HepG2 (cell line): ENCODE measurements around the gene PID1. TPM values are rescaled to one million over a fixed set of nuclear protein-coding genes. Genes with fewer than 3 reads are reported as not detected.

Experiments
- ATAC-seq: fragments of 200-7000 bp; cut with Tn5 transposase; 3 replicates; pipeline ENCODE4 v1.9.1; 2020; ENCODE audit warnings: mild to moderate bottlenecking, moderate library complexity
- BruUV-seq: library from RNA; stranded (reverse); fragments of 400-500 nt; replicated peaks from 2 replicates; lab custom pipeline; 2021; lab: Mats Ljungman, UMichigan
- CTCF ChIA-PET: fragments of 300-600 bp; formaldehyde crosslinking; extraction: SDS; loops from one replicate; lab custom pipeline; 2021; ENCODE audit warnings: low total read pairs, inconsistent platforms, low intra/inter-chr PET ratio; lab: Yijun Ruan, JAX
- POLR2A ChIA-PET: fragments of 350-600 bp; sonication (Branson Sonifier 250); formaldehyde crosslinking; loops from one replicate; lab custom pipeline; 2020; ENCODE audit warnings: antibody characterized with exemption, inconsistent platforms; lab: Yijun Ruan, JAX
- DNase-seq: peaks from one replicate; pipeline ENCODE4 v3.0.0-alpha.2; 2015; ENCODE audit warnings: low spot score
- FAIRE-seq: peaks from 3 replicates; lab custom pipeline; 2011; peaks lifted over from hg19 to GRCh38; lab: Jason Lieb, UNC
- H2AFZ ChIP-seq: one replicate; pipeline ENCODE4 v1.6.1; 2011; ENCODE audit warnings: low read length, inconsistent platforms
- H3K27ac ChIP-seq: fragments of 300-600 bp; 3 replicates; pipeline ENCODE4 v1.8.0; 2011; ENCODE audit warnings: mixed run types, mild to moderate bottlenecking, mixed read lengths, low read length, inconsistent platforms; ENCODE audit not compliant: insufficient read depth; ENCODE audit errors: extremely low read length
- H3K27me3 ChIP-seq, 2 experiments: fragments of 200-600 bp in 1 of 2; 2 replicates in 1 of 2; 3 replicates in 1 of 2; pipeline versions ENCODE4 v1.6.0 to v1.8.0; 2011; ENCODE audit warnings: low read length in 2 of 2, mild to moderate bottlenecking in 2 of 2, moderate library complexity in 2 of 2, inconsistent platforms in 1 of 2; ENCODE audit not compliant: insufficient read depth in 2 of 2, control insufficient read depth in 1 of 2
- H3K36me3 ChIP-seq, 2 experiments: fragments of 200-600 bp in 1 of 2; replicated peaks in 1 of 2; 2 replicates in 1 of 2; 3 replicates in 1 of 2; pipeline versions ENCODE4 v1.5.1 to v1.8.0; 2011; ENCODE audit warnings: low read length in 2 of 2, inconsistent platforms in 1 of 2; ENCODE audit not compliant: insufficient read depth in 2 of 2, control insufficient read depth in 1 of 2
- H3K4me1 ChIP-seq: 2 replicates; pipeline ENCODE4 v1.5.1; 2012; ENCODE audit warnings: low read length, inconsistent platforms; ENCODE audit not compliant: insufficient read depth
- H3K4me2 ChIP-seq: 2 replicates; pipeline ENCODE4 v1.6.0; 2011; ENCODE audit warnings: low read depth, low read length, inconsistent platforms
- H3K4me3 ChIP-seq, 3 experiments: fragments of 200-600 bp in 1 of 3; sonication (generic), shearing (Covaris generic) in 1 of 3; replicated peaks in 1 of 3; 2 replicates each; pipeline ENCODE4 v1.5.1; 2011 to 2016; ENCODE audit warnings: low read length in 3 of 3, inconsistent platforms in 2 of 3, low read depth in 2 of 3, mild to moderate bottlenecking in 2 of 3, control low read depth in 1 of 3, mixed read lengths in 1 of 3; ENCODE audit not compliant: insufficient read depth in 1 of 3
- H3K79me2 ChIP-seq: one replicate; pipeline ENCODE4 v1.6.1; 2011; ENCODE audit warnings: low read length, inconsistent platforms; ENCODE audit not compliant: insufficient read depth
- H3K9ac ChIP-seq: 2 replicates; pipeline ENCODE4 v1.6.0; 2011; ENCODE audit warnings: mild to moderate bottlenecking, low read depth, low read length, inconsistent platforms; ENCODE audit not compliant: insufficient read depth
- H3K9me3 ChIP-seq: 2 replicates; pipeline ENCODE4 v1.5.1; 2012; ENCODE audit warnings: mild to moderate bottlenecking, low read length
- H4K20me1 ChIP-seq: 2 replicates; pipeline ENCODE4 v1.6.0; 2011; ENCODE audit warnings: inconsistent platforms, mild to moderate bottlenecking, low read length, moderate library complexity; ENCODE audit not compliant: insufficient read depth
- KDM5A ChIP-seq: fragments of 200-600 bp; sonication (generic); IDR thresholded peaks from 2 replicates; pipeline ENCODE4 v1.7.0; 2018; ENCODE audit warnings: antibody characterized with exemption, mild to moderate bottlenecking, low read length, borderline replicate concordance
- MAFF ChIP-seq: IDR thresholded peaks from 2 replicates; pipeline ENCODE4 v1.6.1; 2011; ENCODE audit warnings: low read depth, low read length, improper control_type of control experiment
- MAFK ChIP-seq, 2 experiments: IDR thresholded peaks in 1 of 2; conservative IDR thresholded peaks in 1 of 2; 2 replicates each; pipeline ENCODE4 v1.6.1; 2011; ENCODE audit warnings: improper control_type of control experiment in 2 of 2, low read length in 2 of 2
- MEF2D ChIP-seq: sonication (generic); formaldehyde crosslinking; IDR thresholded peaks from 2 replicates; pipeline ENCODE4 v1.5.1; 2020; ENCODE audit warnings: mild to moderate bottlenecking, missing genetic modification reagents
- NFRKB ChIP-seq: fragments of 450-650 bp; IDR thresholded peaks from 2 replicates; pipeline ENCODE4 v1.6.1; 2017
- NR2F6 ChIP-seq, 2 experiments: IDR thresholded peaks; 2 replicates each; pipeline ENCODE4 v1.6.1; 2016; ENCODE audit warnings: antibody characterized with exemption in 1 of 2, mild to moderate bottlenecking in 1 of 2
- NR3C1 ChIP-seq: sonication (generic); formaldehyde crosslinking; IDR thresholded peaks from 2 replicates; pipeline ENCODE4 v1.4.0; 2020; ENCODE audit warnings: missing genetic modification reagents
- SMARCE1 ChIP-seq: fragments of 450-650 bp; IDR thresholded peaks from 2 replicates; pipeline ENCODE4 v1.6.1; 2017; ENCODE audit warnings: borderline replicate concordance
- SOX13 ChIP-seq, 3 experiments: fragments of 450-650 bp in 1 of 3; sonication (generic) in 1 of 3; formaldehyde crosslinking in 1 of 3; IDR thresholded peaks in 2 of 3; conservative IDR thresholded peaks in 1 of 3; 2 replicates each; pipeline versions ENCODE4 v1.5.0 to v1.6.1; 2016 to 2020; ENCODE audit warnings: antibody characterized with exemption in 1 of 3, mild to moderate bottlenecking in 1 of 3, missing compliant biosample characterization in 1 of 3, missing genetic modification reagents in 1 of 3, moderate library complexity in 1 of 3
- STAT5B ChIP-seq: sonication (generic); formaldehyde crosslinking; IDR thresholded peaks from 2 replicates; pipeline ENCODE4 v1.4.0; 2020; ENCODE audit warnings: missing genetic modification reagents
- TCF12 ChIP-seq, 2 experiments: fragments of 450-650 bp in 1 of 2; sonication (generic) in 1 of 2; formaldehyde crosslinking in 1 of 2; IDR thresholded peaks; 2 replicates each; pipeline versions ENCODE4 v1.6.1 to v1.8.0; 2017 to 2022; ENCODE audit warnings: antibody characterized with exemption in 1 of 2, mild to moderate bottlenecking in 1 of 2, missing genetic modification reagents in 1 of 2, moderate library complexity in 1 of 2
- ZGPAT ChIP-seq: IDR thresholded peaks from 2 replicates; pipeline ENCODE4 v1.6.1; 2016; ENCODE audit warnings: mild to moderate bottlenecking
- ZNF138 ChIP-seq: sonication (generic); formaldehyde crosslinking; IDR thresholded peaks from 2 replicates; pipeline ENCODE4 v1.5.0; 2020; ENCODE audit warnings: mild to moderate bottlenecking, low read depth, missing genetic modification reagents
- ZNF18 ChIP-seq: sonication (generic); formaldehyde crosslinking; IDR thresholded peaks from 2 replicates; pipeline ENCODE4 v1.8.0; 2022; ENCODE audit warnings: mild to moderate bottlenecking, missing genetic modification reagents; ENCODE audit not compliant: insufficient replicate concordance
- ZNF224 ChIP-seq: sonication (generic); formaldehyde crosslinking; IDR thresholded peaks from 2 replicates; pipeline ENCODE4 v1.5.0; 2020; ENCODE audit warnings: mild to moderate bottlenecking, missing genetic modification reagents
- ZNF775 ChIP-seq: sonication (generic); formaldehyde crosslinking; IDR thresholded peaks from 2 replicates; pipeline ENCODE4 v1.4.0; 2020; ENCODE audit warnings: missing genetic modification reagents, mild to moderate bottlenecking, moderate library complexity, borderline replicate concordance
- ZNF850 ChIP-seq: sonication (generic); formaldehyde crosslinking; conservative IDR thresholded peaks from 2 replicates; pipeline ENCODE4 v1.9.0; 2021; ENCODE audit warnings: mild to moderate bottlenecking, missing genetic modification reagents
- WGBS: methylation state at CpG from one replicate; pipeline ENCODE4 v1.1.6; 2017; ENCODE audit warnings: low lambda C conversion rate; 5-methylcytosine and 5-hydroxymethylcytosine counted together
- in situ Hi-C: cut with HindIII; loops from 2 replicates; pipeline ENCODE4 v1.10.0; 2017; ENCODE audit warnings: low pct_unique_long_range_greater_than_20kb; ENCODE audit not compliant: extremely low pct_ligation_motif_present
- intact Hi-C: fragments of 100-400 bp; cut with micrococcal nuclease; formaldehyde crosslinking; loops from one replicate; pipeline ENCODE4 v1.10.0; 2022; ENCODE audit not compliant: unreplicated experiment
- polyA plus RNA-seq, 8 experiments: library from polyadenylated mRNA; depleted of rRNA in 3 of 8; stranded (reverse) in 7 of 8; unstranded in 1 of 8; fragments of >200 nt; fragmentation: Illumina TruSeq in 4 of 8; extraction: Trizol in 4 of 8; gene quantifications; 2 replicates each; pipeline versions ENCODE4 v1.2.1 to v1.2.3, GENCODE V29; 2011 to 2016; ENCODE audit warnings: low read depth in 4 of 8, missing spikeins in 1 of 8, mixed read lengths in 1 of 8; ENCODE audit not compliant: insufficient read depth in 1 of 8
- total RNA-seq, 5 experiments: library from RNA; depleted of rRNA; stranded (reverse); fragments of >200 nt; fragmentation: Illumina TruSeq; extraction: Trizol; gene quantifications; 2 replicates each; pipeline ENCODE4 v1.2.3, GENCODE V29; 2016; ENCODE audit warnings: low read depth in 1 of 5

PID1 gene
- total and polyA plus RNA-seq, 2 of the 13 experiments (the other 11 are each of a cell fraction or from before 2014, with no cell fraction given) = 0.15 to 0.18 TPM

DNA sequence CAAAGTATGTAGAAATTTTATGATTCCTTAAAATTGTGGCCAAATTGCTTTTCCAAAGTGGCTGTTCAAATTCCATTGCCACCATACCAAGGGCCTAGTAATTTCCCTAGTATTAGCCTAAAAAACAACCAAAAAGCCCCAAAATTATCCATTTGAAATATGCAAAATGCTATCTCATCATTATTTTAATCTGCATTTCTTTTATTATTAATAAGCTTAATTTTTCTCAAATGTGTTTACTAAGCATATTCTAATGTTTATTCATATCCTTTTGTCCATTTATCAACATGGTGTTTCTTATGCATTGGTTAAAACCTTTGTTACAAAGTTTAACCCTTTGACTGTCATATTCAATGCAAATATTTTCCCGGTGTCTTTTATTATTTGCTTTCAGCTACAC is 48.0 kb downstream of the PID1 start:
- FAIRE-seq = no peak
- no peak for ATAC-seq
- H3K4me3 ChIP-seq = no peak overlapping the region
- ChIA-PET POLR2A (no interaction called here), CTCF (no interaction called here)
- H3K4me2 ChIP-seq = no peak overlapping the region
- BruUV-seq = no TSS peak
- H3K36me3 ChIP-seq = no peaks in the 10 kb centered on the region
- intact Hi-C loops = no loop called here
- H2AFZ ChIP-seq = no peak overlapping the region
- H3K9ac ChIP-seq = no peak overlapping the region
- no peaks in the 10 kb centered on the region for H3K4me1 ChIP-seq
- peaks cover 99% of the 10 kb centered on the region for H3K9me3 ChIP-seq
- no peaks in the 10 kb centered on the region for H3K27me3 ChIP-seq
- DNase-seq = no peak
- in situ Hi-C loops = no loop called here
- no peak for TF ChIP-seq ZGPAT (CRISPR knock-in tag)
- TF ChIP-seq ZNF850 (CRISPR knock-in tag) = no peak
- TF ChIP-seq NR3C1 = no peak
- no peak for TF ChIP-seq ZNF224 (CRISPR knock-in tag)
- no peak for TF ChIP-seq ZNF18
- no peak for TF ChIP-seq SMARCE1
- TF ChIP-seq MAFF = peak; percentile 84
- TF ChIP-seq KDM5A = no peak
- no peak for TF ChIP-seq STAT5B
- TF ChIP-seq MAFK (conservative IDR thresholded peaks at IDR 0.05 in 1 of 2, IDR thresholded peaks at IDR 0.05 in 1 of 2; ENCODE audit: low read length in 2 of 2) = peak; percentile 76 to 87
- no peak for TF ChIP-seq ZNF138 (CRISPR knock-in tag)
- TF ChIP-seq SOX13 (IDR thresholded peaks at IDR 0.05) = no peak
- TF ChIP-seq SOX13 (CRISPR knock-in tag; conservative IDR thresholded peaks at IDR 0.05 in 1 of 2, IDR thresholded peaks at IDR 0.05 in 1 of 2) = no peak
- TF ChIP-seq TCF12 (IDR thresholded peaks at IDR 0.05) = no peak
- no peak for TF ChIP-seq TCF12 (CRISPR knock-in tag; IDR thresholded peaks at IDR 0.05)
- no peak for TF ChIP-seq ZNF775 (CRISPR knock-in tag)
- TF ChIP-seq MEF2D = no peak
- no peak for TF ChIP-seq NFRKB
- TF ChIP-seq NR2F6 (IDR thresholded peaks at IDR 0.05) = no peak
- no peak for TF ChIP-seq NR2F6 (CRISPR knock-in tag; IDR thresholded peaks at IDR 0.05)
- H3K79me2 ChIP-seq = no peaks in the 10 kb centered on the region
- no peak overlapping the region for H3K27ac ChIP-seq
- 91% methylated on average over 1 of the region's 1 CpG for WGBS
- H4K20me1 ChIP-seq = no peaks in the 10 kb centered on the region
